ENCODE data around the gene INPP5E.

GRCh38 chr9:136412962-136413361 lies 26.7 kb downstream of the INPP5E start:
- TF ChIP-seq JUNB (IDR thresholded peaks at IDR 0.05; ENCODE audit: unreplicated experiment) (no peak), CTCF (conservative IDR thresholded peaks at IDR 0.05; ENCODE audit: low read depth in 2 of 2) (no peak), EZH2 (IDR thresholded peaks at IDR 0.05; ENCODE audit: low read depth, unreplicated experiment) (no peak)
